ENCODE measurements around the gene LTBP1. TPM values are rescaled to one million over a fixed set of nuclear protein-coding genes. Genes with fewer than 3 reads are reported as not detected.

LTBP1 gene
- total and polyA plus RNA-seq, 4 donors: 5.8 to 57.6 (median 10.2) TPM

DNA sequence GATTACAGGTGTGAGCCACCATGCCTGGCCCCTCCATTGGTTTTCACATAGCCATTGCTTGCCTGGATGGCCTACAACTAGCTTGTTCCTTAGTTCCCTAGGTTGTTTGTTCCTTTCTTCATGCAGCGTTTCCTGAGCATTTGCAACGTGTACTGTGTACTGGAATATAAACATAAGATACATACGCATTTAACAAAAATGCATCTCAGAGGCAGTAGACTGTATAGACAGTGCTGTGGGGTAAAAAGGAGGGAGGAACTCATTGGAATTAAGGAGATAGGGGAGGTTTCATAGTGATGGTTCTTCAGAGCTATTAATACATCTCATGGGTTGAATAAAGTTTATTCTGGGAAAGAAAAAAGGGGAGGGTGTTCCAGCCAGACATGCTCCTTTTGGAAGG, 269.2 kb downstream of the LTBP1 start:
- TF ChIP-seq EGR1 (IDR thresholded peaks at IDR 0.05; ENCODE audit: low read depth in 2 of 2) (no peak), RXRA (IDR thresholded peaks at IDR 0.05) (no peak), RAD21 (IDR thresholded peaks at IDR 0.05) (no peak), FOXA1 (IDR thresholded peaks at IDR 0.05) (no peak), TAF1 (conservative IDR thresholded peaks at IDR 0.05) (no peak), YY1 (IDR thresholded peaks at IDR 0.05) (no peak), HNF4G (IDR thresholded peaks at IDR 0.05) (no peak), HNF4A (conservative IDR thresholded peaks at IDR 0.05) (no peak), JUND (IDR thresholded peaks at IDR 0.05) (no peak), FOXA2 (IDR thresholded peaks at IDR 0.05) (no peak)
- TF ChIP-seq, protein P1, sequence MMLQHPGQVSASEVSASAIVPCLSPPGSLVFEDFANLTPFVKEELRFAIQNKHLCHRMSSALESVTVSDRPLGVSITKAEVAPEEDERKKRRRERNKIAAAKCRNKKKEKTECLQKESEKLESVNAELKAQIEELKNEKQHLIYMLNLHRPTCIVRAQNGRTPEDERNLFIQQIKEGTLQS (IDR thresholded peaks at IDR 0.05): no peak
- TF ChIP-seq, protein P2, sequence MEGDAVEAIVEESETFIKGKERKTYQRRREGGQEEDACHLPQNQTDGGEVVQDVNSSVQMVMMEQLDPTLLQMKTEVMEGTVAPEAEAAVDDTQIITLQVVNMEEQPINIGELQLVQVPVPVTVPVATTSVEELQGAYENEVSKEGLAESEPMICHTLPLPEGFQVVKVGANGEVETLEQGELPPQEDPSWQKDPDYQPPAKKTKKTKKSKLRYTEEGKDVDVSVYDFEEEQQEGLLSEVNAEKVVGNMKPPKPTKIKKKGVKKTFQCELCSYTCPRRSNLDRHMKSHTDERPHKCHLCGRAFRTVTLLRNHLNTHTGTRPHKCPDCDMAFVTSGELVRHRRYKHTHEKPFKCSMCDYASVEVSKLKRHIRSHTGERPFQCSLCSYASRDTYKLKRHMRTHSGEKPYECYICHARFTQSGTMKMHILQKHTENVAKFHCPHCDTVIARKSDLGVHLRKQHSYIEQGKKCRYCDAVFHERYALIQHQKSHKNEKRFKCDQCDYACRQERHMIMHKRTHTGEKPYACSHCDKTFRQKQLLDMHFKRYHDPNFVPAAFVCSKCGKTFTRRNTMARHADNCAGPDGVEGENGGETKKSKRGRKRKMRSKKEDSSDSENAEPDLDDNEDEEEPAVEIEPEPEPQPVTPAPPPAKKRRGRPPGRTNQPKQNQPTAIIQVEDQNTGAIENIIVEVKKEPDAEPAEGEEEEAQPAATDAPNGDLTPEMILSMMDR (IDR thresholded peaks at IDR 0.05; ENCODE audit: low read depth, low read length, missing input control): no peak
- TF ChIP-seq, protein P3, sequence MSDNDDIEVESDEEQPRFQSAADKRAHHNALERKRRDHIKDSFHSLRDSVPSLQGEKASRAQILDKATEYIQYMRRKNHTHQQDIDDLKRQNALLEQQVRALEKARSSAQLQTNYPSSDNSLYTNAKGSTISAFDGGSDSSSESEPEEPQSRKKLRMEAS (IDR thresholded peaks at IDR 0.05): no peak
- Histone ChIP-seq H3K27me3 (ENCODE audit: control insufficient read depth in 4 of 4, insufficient read depth in 4 of 4, low read length in 3 of 4) (no peaks in the 10 kb centered on the region), H3K4me1 (ENCODE audit: control insufficient read depth in 4 of 4, insufficient read depth in 4 of 4, low read length in 3 of 4) (peaks cover 0 to 10% (median 3%) of the 10 kb centered on the region in 4 donors), H3K9ac (ENCODE audit: low read depth in 1 of 2, low read length in 2 of 2) (no peak overlapping the region), H3K9me3 (ENCODE audit: control insufficient read depth in 4 of 4, low read length in 3 of 4) (no peaks in the 10 kb centered on the region), H3K27ac (ENCODE audit: low read depth in 1 of 2, low read length in 2 of 2) (no peak overlapping the region), H3K36me3 (ENCODE audit: control insufficient read depth in 4 of 4, insufficient read depth in 3 of 4, low read depth in 1 of 4, low read length in 3 of 4) (no peaks in the 10 kb centered on the region), H3K4me3 (ENCODE audit: low read depth in 1 of 3, low read length in 3 of 3) (no peak overlapping the region)
- WGBS: 95% methylated on average over 3 of the region's 3 CpGs
- no peak for DNase-seq (ENCODE audit: low spot score)

DNA sequence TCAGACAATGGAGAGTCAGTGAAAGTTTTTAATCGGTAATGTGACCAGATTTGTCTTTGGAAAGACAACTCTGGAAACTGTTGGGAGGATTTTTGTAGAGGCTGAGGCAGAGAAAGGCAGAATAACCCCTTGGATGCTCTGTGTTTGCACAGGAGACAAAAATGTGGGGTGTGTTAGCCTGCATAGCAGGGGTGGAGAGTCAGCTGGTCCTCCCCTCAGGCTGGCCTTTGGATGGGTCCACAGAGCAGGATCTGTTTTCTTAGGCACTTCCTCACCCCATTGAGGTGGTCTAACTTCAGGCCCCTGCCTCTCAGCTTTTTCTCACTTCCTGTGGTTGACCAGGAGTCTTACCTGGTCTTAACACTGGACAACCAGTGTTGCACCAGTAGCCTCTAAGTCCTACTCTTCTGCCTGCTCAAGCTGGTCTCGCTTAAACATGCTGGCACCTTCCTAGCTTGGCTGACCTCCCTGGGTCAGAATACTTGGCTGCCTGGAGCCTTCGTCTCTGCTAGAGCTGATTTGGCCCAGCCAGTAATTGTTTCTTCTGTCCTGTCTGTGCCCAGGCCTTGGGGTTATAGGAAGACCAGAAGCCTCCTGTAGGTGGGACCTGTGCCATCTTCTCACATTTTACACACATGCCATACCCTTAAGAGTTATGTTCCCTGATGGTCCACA, 269.9 kb downstream of the LTBP1 start:
- no peaks in the 10 kb centered on the region for H3K36me3 ChIP-seq (ENCODE audit: control insufficient read depth in 4 of 4, insufficient read depth in 3 of 4, low read depth in 1 of 4, low read length in 3 of 4)
- TF ChIP-seq, protein P3 (IDR thresholded peaks at IDR 0.05): no peak
- TF ChIP-seq, protein P2 (IDR thresholded peaks at IDR 0.05; ENCODE audit: low read depth, low read length, missing input control): no peak
- TF ChIP-seq JUND (IDR thresholded peaks at IDR 0.05): no peak
- no peak for TF ChIP-seq EGR1 (IDR thresholded peaks at IDR 0.05; ENCODE audit: low read depth in 2 of 2)
- no peak for TF ChIP-seq YY1 (IDR thresholded peaks at IDR 0.05)
- TF ChIP-seq, protein P1 (IDR thresholded peaks at IDR 0.05): no peak
- TF ChIP-seq, protein P4, sequence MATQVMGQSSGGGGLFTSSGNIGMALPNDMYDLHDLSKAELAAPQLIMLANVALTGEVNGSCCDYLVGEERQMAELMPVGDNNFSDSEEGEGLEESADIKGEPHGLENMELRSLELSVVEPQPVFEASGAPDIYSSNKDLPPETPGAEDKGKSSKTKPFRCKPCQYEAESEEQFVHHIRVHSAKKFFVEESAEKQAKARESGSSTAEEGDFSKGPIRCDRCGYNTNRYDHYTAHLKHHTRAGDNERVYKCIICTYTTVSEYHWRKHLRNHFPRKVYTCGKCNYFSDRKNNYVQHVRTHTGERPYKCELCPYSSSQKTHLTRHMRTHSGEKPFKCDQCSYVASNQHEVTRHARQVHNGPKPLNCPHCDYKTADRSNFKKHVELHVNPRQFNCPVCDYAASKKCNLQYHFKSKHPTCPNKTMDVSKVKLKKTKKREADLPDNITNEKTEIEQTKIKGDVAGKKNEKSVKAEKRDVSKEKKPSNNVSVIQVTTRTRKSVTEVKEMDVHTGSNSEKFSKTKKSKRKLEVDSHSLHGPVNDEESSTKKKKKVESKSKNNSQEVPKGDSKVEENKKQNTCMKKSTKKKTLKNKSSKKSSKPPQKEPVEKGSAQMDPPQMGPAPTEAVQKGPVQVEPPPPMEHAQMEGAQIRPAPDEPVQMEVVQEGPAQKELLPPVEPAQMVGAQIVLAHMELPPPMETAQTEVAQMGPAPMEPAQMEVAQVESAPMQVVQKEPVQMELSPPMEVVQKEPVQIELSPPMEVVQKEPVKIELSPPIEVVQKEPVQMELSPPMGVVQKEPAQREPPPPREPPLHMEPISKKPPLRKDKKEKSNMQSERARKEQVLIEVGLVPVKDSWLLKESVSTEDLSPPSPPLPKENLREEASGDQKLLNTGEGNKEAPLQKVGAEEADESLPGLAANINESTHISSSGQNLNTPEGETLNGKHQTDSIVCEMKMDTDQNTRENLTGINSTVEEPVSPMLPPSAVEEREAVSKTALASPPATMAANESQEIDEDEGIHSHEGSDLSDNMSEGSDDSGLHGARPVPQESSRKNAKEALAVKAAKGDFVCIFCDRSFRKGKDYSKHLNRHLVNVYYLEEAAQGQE (IDR thresholded peaks at IDR 0.05): no peak
- TF ChIP-seq, protein P5, sequence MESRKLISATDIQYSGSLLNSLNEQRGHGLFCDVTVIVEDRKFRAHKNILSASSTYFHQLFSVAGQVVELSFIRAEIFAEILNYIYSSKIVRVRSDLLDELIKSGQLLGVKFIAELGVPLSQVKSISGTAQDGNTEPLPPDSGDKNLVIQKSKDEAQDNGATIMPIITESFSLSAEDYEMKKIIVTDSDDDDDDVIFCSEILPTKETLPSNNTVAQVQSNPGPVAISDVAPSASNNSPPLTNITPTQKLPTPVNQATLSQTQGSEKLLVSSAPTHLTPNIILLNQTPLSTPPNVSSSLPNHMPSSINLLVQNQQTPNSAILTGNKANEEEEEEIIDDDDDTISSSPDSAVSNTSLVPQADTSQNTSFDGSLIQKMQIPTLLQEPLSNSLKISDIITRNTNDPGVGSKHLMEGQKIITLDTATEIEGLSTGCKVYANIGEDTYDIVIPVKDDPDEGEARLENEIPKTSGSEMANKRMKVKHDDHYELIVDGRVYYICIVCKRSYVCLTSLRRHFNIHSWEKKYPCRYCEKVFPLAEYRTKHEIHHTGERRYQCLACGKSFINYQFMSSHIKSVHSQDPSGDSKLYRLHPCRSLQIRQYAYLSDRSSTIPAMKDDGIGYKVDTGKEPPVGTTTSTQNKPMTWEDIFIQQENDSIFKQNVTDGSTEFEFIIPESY (IDR thresholded peaks at IDR 0.05): no peak
- TF ChIP-seq NR2F2 (IDR thresholded peaks at IDR 0.05): peak; percentile 44
- peak; percentile 57 to 58 for TF ChIP-seq HNF4A (conservative IDR thresholded peaks at IDR 0.05)
- TF ChIP-seq SP1 (IDR thresholded peaks at IDR 0.05): peak; percentile 13
- TF ChIP-seq FOXA1 (IDR thresholded peaks at IDR 0.05): no peak
- peak; percentile 29 to 38 for TF ChIP-seq RXRA (IDR thresholded peaks at IDR 0.05)
- peak in 1 of 2 donors; percentile 42 for TF ChIP-seq RAD21 (IDR thresholded peaks at IDR 0.05)
- no peak for TF ChIP-seq FOXA2 (IDR thresholded peaks at IDR 0.05)
- no peaks in the 10 kb centered on the region for H3K9me3 ChIP-seq (ENCODE audit: control insufficient read depth in 4 of 4, low read length in 3 of 4)
- WGBS: 48% methylated on average over 3 of the region's 3 CpGs
- H3K9ac ChIP-seq (ENCODE audit: low read depth in 1 of 2, low read length in 2 of 2): no peak overlapping the region
- DNase-seq (ENCODE audit: low spot score): no peak
- H3K4me1 ChIP-seq (ENCODE audit: control insufficient read depth in 4 of 4, insufficient read depth in 4 of 4, low read length in 3 of 4): peaks cover 0 to 10% (median 3%) of the 10 kb centered on the region in 4 donors
- H3K27ac ChIP-seq (ENCODE audit: low read depth in 1 of 2, low read length in 2 of 2): no peak overlapping the region
- H3K27me3 ChIP-seq (ENCODE audit: control insufficient read depth in 4 of 4, insufficient read depth in 4 of 4, low read length in 3 of 4): no peaks in the 10 kb centered on the region
- H3K4me3 ChIP-seq (ENCODE audit: low read depth in 1 of 3, low read length in 3 of 3): no peak overlapping the region

Data from liver (tissue), 9 donors.